ENCODE data around the gene PCMTD2.

Gene PCMTD2

GRCh38 chr20:64256282-64256935 is 861 bp downstream of the PCMTD2 start:
- DNase-seq (ENCODE audit: low read depth): no peak

GRCh38 chr20:64257107-64257757 is 1.7 kb downstream of the PCMTD2 start:
- no peak for DNase-seq (ENCODE audit: low read depth)

- no peak for DNase-seq (ENCODE audit: low read depth)
Measured at GRCh38 chr20:64258071-64258823, 2.7 kb downstream of the PCMTD2 start.

- DNase-seq (ENCODE audit: low read depth): no peak
Measured at GRCh38 chr20:64260239-64260638, 4.7 kb downstream of the PCMTD2 start.

GRCh38 chr20:64261138-64261537 is 5.6 kb downstream of the PCMTD2 start:
- DNase-seq (ENCODE audit: low read depth): no peak

- DNase-seq (ENCODE audit: low read depth): no peak
Measured at GRCh38 chr20:64264091-64264490, 8.5 kb downstream of the PCMTD2 start.

GRCh38 chr20:64265201-64265600 is 9.7 kb downstream of the PCMTD2 start:
- no peak for DNase-seq (ENCODE audit: low read depth)

- no peak for DNase-seq (ENCODE audit: low read depth)
Measured at GRCh38 chr20:64266988-64267387, 11.4 kb downstream of the PCMTD2 start.

- no peak for DNase-seq (ENCODE audit: low read depth)
Measured at GRCh38 chr20:64268174-64268573, 12.6 kb downstream of the PCMTD2 start.

- DNase-seq (ENCODE audit: low read depth): no peak
Measured at GRCh38 chr20:64269604-64270411, 14.3 kb downstream of the PCMTD2 start.

- DNase-seq (ENCODE audit: low read depth): no peak
Measured at GRCh38 chr20:64271636-64272035, 16.1 kb downstream of the PCMTD2 start.

- no peak for DNase-seq (ENCODE audit: low read depth)
Measured at GRCh38 chr20:64273109-64273508, 17.6 kb downstream of the PCMTD2 start.

GRCh38 chr20:64276817-64277216 is 21.3 kb downstream of the PCMTD2 start:
- DNase-seq (ENCODE audit: low read depth): no peak

GRCh38 chr20:64277571-64278316 is 22.2 kb downstream of the PCMTD2 start:
- DNase-seq (ENCODE audit: low read depth): no peak

GRCh38 chr20:64278317-64278681 is 22.8 kb downstream of the PCMTD2 start:
- DNase-seq (ENCODE audit: low read depth): no peak

- no peak for DNase-seq (ENCODE audit: low read depth)
Measured at GRCh38 chr20:64279826-64280459, 24.4 kb downstream of the PCMTD2 start.

GRCh38 chr20:64280460-64280843 is 24.9 kb downstream of the PCMTD2 start:
- no peak for DNase-seq (ENCODE audit: low read depth)

- DNase-seq (ENCODE audit: low read depth): no peak
Measured at GRCh38 chr20:64283646-64284045, 28.1 kb downstream of the PCMTD2 start.

GRCh38 chr20:64285579-64286446 is 30.3 kb downstream of the PCMTD2 start:
- peak; percentile 95 for DNase-seq (ENCODE audit: low read depth)
